GM23248 (cell line): ENCODE results near the gene RAB3B.

Experiments used
- EZH2 ChIP-seq: fragments of 200-600 bp; sonication (generic); IDR thresholded peaks from 2 replicates; pipeline ENCODE4 v1.6.1; 2018; ENCODE audit warnings: antibody characterized with exemption, mild to moderate bottlenecking; ENCODE audit not compliant: insufficient read depth, poor library complexity, severe bottlenecking
- EZH2phosphoT487 ChIP-seq: fragments of 200-600 bp; sonication (generic); IDR thresholded peaks from 2 replicates; pipeline ENCODE4 v1.6.1; 2018; ENCODE audit warnings: antibody characterized with exemption, moderate library complexity, mild to moderate bottlenecking, low read depth; ENCODE audit not compliant: insufficient read depth

GRCh38 chr1:51942281-51942680, 48.2 kb downstream of the RAB3B start:
- no peak for TF ChIP-seq EZH2
- TF ChIP-seq EZH2phosphoT487, result no peak
